Measurements from ENCODE around the gene POLDIP3. TPM values are rescaled to one million over a fixed set of nuclear protein-coding genes. Genes with fewer than 3 reads are reported as not detected.
A peak's percentile ranks its signal among the peaks of the same experiment; 100 is the strongest.
"Not testable (repeated sequence)": the region's sequence is repeated elsewhere in the genome, so short reads cannot be mapped to it uniquely, and the experiment has no call there.

Gene POLDIP3
- total RNA-seq, 1 donor from 2014 or later = 35.2 TPM

DNA sequence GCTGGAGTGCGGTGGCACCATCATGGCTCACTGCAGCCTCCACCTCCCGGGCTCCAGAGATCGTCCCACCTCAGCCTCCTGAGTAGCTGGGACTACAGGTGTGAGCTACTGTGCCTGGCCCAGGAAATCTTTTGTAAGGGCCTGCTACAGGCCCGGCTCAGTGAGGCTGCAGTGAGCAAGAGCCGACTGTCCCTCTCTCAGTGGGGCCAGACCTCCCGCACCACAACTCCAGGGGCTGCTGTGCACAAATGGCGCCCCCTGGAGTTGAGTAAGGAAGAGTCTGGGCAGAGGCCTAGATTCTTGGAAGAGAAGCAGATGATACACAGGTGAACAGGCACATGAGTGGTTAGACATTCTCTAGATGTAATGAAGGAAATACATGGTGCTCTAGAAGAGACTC is 53.9 kb downstream of the POLDIP3 start:
- Histone ChIP-seq H3K4me3 (no peak overlapping the region), H3K27ac (replicated peaks) (no peak overlapping the region), H3K4me1 (peaks cover 16% of the 10 kb centered on the region), H3K36me3 (peaks cover 8% of the 10 kb centered on the region), H3K9me3 (replicated peaks) (no peaks in the 10 kb centered on the region), H3K27me3 (ENCODE audit: low read depth) (no peaks in the 10 kb centered on the region)
- no peak for DNase-seq
- TF ChIP-seq, protein P1, sequence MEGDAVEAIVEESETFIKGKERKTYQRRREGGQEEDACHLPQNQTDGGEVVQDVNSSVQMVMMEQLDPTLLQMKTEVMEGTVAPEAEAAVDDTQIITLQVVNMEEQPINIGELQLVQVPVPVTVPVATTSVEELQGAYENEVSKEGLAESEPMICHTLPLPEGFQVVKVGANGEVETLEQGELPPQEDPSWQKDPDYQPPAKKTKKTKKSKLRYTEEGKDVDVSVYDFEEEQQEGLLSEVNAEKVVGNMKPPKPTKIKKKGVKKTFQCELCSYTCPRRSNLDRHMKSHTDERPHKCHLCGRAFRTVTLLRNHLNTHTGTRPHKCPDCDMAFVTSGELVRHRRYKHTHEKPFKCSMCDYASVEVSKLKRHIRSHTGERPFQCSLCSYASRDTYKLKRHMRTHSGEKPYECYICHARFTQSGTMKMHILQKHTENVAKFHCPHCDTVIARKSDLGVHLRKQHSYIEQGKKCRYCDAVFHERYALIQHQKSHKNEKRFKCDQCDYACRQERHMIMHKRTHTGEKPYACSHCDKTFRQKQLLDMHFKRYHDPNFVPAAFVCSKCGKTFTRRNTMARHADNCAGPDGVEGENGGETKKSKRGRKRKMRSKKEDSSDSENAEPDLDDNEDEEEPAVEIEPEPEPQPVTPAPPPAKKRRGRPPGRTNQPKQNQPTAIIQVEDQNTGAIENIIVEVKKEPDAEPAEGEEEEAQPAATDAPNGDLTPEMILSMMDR (IDR thresholded peaks at IDR 0.05; ENCODE audit: borderline replicate concordance) = peak; percentile 59
- intact Hi-C loops (cut with micrococcal nuclease) = no loop called here

DNA sequence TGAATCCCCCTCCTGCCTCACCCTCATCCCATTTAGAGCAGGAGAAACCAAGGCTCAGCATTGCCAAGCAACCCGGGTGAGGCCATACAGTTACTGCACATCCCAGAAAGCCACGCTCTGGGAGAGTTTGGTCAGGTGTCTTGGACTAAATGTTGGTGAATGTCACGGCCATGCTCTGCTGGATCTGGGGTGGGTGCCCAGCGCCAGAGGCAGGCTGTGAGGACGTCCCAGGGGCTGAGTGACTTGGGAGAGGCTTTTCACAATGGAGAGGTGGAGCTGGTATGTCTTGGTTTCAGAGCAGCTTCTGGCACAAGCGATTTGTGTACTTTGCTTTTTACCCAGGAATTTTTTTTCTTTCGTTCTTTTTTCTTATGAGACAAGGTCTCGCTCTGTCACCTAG is 54.3 kb downstream of the POLDIP3 start:
- no peak for DNase-seq
- intact Hi-C loops (cut with micrococcal nuclease) = no loop called here
- H3K27ac ChIP-seq (replicated peaks) = no peak overlapping the region
- H3K36me3 ChIP-seq = peaks cover 4% of the 10 kb centered on the region
- H3K9me3 ChIP-seq (replicated peaks) = no peaks in the 10 kb centered on the region
- H3K4me3 ChIP-seq = no peak overlapping the region
- no peaks in the 10 kb centered on the region for H3K27me3 ChIP-seq (ENCODE audit: low read depth)
- TF ChIP-seq, protein P1 (IDR thresholded peaks at IDR 0.05; ENCODE audit: borderline replicate concordance) = no peak
- H3K4me1 ChIP-seq = peaks cover 16% of the 10 kb centered on the region

DNA sequence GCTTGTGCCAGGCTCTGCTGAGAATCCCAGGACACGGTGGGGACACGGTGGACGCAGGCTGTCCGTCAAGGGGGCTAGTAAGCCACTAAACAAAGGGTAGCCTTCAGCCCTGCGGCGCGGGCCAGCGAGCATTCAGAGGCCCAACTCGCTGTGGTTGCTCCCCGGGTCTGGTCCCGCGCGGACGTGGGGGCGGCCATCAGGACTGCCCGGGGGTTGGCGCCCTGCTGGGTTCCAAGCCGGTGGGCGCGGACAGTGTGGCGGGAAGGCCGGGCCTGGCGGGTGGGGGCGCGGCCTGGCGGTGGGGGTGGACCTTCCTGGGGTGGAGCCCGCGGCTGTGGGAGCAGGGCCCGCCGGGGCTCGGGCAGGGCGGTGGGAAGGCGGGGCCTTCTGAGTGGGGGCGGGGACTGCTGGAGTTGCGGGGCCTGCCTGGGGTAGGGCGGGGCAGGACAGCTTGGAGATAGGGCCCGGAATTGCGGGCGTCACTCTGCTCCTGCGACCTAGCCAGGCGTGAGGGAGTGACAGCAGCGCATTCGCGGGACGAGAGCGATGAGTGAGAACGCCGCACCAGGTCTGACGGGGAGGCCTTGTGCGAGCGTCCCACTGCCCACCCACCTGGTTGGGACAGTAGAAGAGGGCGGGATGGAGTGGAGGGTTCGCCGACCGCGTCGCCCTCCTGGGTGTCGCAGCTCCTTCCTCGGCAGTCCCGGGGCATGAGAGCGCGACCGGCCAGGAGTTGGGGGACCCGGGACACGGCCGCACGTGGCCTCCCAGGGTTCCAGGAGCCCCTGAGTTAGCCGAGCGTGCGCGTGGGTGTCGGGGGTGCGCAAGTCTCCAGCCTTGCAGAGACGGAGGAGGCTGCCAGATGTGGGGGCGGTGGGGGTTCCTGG is 61.0 kb downstream of the POLDIP3 start, which contains the start of gene SERHL2:
TSS of gene SERHL2 (plus strand) at position 482 of the 887 bp plus-strand sequence. CDS start at position 547, 65 bp downstream.
- intact Hi-C loops (cut with micrococcal nuclease) = no loop called here

DNA sequence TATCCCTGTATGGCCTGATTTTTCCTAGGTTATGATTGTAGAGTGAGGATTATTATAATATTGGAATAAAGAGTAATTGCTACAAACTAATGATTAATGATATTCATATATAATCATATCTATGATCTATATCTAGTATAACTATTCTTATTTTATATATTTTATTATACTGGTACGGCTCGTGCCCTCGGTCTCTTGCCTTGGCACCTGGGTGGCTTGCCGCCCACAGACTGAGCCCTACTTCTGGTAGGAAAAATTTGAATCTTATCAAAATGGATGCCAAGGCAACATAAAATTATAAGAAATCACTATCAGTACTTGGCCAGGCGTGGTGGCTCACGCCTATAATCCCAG is 62.4 kb downstream of the POLDIP3 start:
- H3K27ac ChIP-seq (replicated peaks); H3K4me3 ChIP-seq; H3K9me3 ChIP-seq (replicated peaks); H3K27me3 ChIP-seq (ENCODE audit: low read depth); DNase-seq; H3K36me3 ChIP-seq; intact Hi-C loops (cut with micrococcal nuclease): not testable (repeated sequence)
- peaks cover 15% of the 10 kb centered on the region for H3K4me1 ChIP-seq

More for the DNA sequence above, 61.0 kb downstream of the POLDIP3 start, which contains the start of gene SERHL2:
- Histone ChIP-seq H3K27me3 (ENCODE audit: low read depth) (peaks cover 7% of the 10 kb centered on the region), H3K9me3 (replicated peaks) (no peaks in the 10 kb centered on the region), H3K36me3 (no peaks in the 10 kb centered on the region), H3K4me1 (peaks cover 15% of the 10 kb centered on the region), H3K27ac (replicated peaks) (peak within 1 kb of the TSS; percentile 63), H3K4me3 (peak within 1 kb of the TSS; percentile 75)
- TF ChIP-seq, protein P1 (IDR thresholded peaks at IDR 0.05; ENCODE audit: borderline replicate concordance) = no peak
- peak; percentile 92 for DNase-seq

DNA sequence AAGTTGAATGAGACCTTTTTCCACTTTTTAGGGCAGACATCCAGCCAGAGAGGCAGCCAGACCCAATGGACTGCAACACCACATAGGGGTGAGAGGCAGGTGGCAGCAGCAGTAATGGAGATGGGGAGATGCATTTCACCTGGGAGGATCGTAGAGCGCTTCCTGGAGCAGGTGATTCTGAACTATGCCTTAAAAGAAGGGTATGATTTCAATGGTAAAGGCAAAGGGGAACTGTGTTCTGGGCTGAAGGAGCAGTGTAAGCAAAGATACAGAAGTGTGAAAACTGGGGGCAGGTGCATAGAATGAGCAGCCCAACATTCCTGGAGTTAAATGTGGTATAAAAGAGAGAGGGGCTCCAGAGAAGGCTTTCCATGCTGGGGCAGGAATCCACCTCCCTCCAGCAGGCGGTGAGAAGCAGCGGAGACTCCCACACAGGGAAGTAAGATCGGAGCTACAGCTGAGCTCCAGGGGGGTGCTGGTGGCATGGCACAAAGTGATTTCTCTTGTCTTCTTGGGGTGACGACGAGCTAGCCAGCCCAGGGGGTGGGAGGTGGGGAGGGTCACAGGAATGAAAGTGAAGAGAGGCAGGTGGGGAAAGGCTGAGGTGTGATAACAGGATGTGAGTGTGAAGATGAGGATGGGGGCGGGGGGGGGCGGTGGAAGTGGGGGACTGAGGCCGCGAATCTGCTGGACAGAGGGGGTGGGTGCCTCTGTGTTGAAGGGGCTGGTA is 65.2 kb downstream of the POLDIP3 start:
- H3K27me3 ChIP-seq (ENCODE audit: low read depth) = peaks cover 7% of the 10 kb centered on the region
- no peaks in the 10 kb centered on the region for H3K36me3 ChIP-seq
- H3K4me1 ChIP-seq = peaks cover 13% of the 10 kb centered on the region
- H3K27ac ChIP-seq (replicated peaks) = no peak overlapping the region
- TF ChIP-seq, protein P1 (IDR thresholded peaks at IDR 0.05; ENCODE audit: borderline replicate concordance) = no peak
- H3K4me3 ChIP-seq = no peak overlapping the region
- DNase-seq = no peak
- intact Hi-C loops (cut with micrococcal nuclease) = no loop called here
- no peaks in the 10 kb centered on the region for H3K9me3 ChIP-seq (replicated peaks)

All from left ventricle myocardium inferior (tissue), 1 donor.